ENCODE measurements around the gene WASL.
A peak's percentile ranks its signal among the peaks of the same experiment; 100 is the strongest.

Gene WASL

GRCh38 chr7:123695944-123696677 is 52.7 kb downstream of the WASL start:
- no peak for DNase-seq (ENCODE audit: low read depth, low spot score)

DNA sequence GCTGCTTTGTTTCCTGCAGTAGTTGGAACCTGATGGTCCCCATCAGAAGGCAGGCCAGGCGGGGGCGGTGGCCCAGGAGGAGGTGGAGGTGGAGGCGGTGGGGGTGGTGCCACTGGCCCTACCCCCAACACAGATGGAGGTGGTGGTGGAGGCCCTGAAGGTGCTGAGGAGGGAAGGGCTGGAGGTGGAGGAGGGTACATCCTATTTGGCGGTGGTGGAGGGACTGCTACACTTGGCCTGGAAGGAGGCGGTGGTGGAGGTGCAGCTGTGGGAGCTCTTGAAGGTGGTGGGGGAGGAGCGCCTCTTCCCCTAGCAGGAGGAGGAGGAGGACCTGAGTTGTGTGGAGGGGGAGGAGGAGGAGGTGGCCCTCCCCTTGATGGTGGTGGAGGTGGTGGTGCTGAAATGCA is 56.3 kb downstream of the WASL start:
- peak; percentile 59 for DNase-seq (ENCODE audit: low read depth, low spot score)

- no peak for DNase-seq (ENCODE audit: low read depth, low spot score)
Observed at GRCh38 chr7:123690550-123690949, 58.3 kb downstream of the WASL start.

GRCh38 chr7:123689250-123689649 is 59.6 kb downstream of the WASL start:
- no peak for DNase-seq (ENCODE audit: low read depth, low spot score)

- DNase-seq (ENCODE audit: low read depth, low spot score) = no peak
Observed at GRCh38 chr7:123687727-123688126, 61.1 kb downstream of the WASL start.

DNA sequence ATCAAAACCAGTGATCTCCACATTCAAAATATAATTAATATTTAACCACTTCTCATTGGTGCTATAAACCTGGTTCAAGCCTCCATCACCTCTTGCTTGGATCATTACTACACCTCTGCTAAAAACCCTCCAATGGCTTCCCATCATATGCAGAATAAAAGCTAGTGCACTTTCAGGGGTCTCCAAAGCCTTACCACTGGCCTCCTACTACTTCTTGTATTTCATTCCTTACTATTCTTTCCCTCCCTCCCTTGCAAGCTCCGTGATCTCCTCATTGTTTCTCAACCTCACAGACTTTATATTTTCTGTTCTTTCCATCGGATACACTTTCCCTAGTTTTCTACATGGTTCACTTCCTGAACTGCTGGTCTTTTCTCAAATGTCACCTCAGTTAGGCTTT is 61.6 kb downstream of the WASL start:
- DNase-seq (ENCODE audit: low read depth, low spot score) = no peak

DNA sequence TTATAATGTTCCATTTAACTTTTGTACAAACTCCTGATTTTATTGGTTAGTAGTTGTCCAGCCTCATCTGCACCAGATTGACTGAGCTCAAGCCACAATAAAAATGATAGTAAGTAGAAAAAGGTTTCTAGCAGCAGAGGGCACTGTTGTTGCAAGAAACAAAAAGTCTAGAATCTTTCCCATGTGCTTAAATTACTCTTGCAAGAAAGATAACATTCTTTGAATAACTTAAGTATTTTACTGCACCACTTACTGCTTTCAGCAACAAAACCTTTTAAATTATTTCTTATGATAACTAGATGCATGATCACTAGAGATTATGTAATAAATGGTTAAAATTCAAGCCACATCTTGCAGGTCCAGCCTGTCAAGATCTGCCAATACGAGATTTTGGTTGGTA is 66.1 kb downstream of the WASL start:
- no peak for DNase-seq (ENCODE audit: low read depth, low spot score)

- DNase-seq (ENCODE audit: low read depth, low spot score) = no peak
Observed at GRCh38 chr7:123681561-123681960, 67.2 kb downstream of the WASL start.

DNA sequence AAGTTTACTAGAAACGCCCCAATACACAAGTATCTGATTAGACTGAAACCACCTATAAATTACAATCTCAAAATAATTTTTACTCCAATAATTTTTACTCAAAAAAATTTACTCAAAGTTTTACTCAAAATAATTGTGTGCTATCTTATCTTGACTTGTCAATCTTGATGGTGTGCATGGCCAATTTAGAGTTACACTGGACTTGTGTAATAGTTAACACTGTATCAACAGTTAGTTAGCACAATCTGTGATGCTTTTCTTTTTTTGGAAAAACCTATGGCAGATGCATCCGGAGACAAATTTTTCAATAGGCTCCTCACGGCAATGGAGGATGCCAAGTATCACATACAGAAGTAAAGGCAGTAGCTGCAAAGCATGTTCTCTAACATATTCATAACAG is 68.2 kb downstream of the WASL start:
- DNase-seq (ENCODE audit: low read depth, low spot score) = no peak

GRCh38 chr7:123679614-123680013 is 69.2 kb downstream of the WASL start:
- no peak for DNase-seq (ENCODE audit: low read depth, low spot score)

- no peak for DNase-seq (ENCODE audit: low read depth, low spot score)
Observed at GRCh38 chr7:123677061-123677715, 71.6 kb downstream of the WASL start.

GRCh38 chr7:123675181-123675473 is 73.7 kb downstream of the WASL start:
- no peak for DNase-seq (ENCODE audit: low read depth, low spot score)

DNA sequence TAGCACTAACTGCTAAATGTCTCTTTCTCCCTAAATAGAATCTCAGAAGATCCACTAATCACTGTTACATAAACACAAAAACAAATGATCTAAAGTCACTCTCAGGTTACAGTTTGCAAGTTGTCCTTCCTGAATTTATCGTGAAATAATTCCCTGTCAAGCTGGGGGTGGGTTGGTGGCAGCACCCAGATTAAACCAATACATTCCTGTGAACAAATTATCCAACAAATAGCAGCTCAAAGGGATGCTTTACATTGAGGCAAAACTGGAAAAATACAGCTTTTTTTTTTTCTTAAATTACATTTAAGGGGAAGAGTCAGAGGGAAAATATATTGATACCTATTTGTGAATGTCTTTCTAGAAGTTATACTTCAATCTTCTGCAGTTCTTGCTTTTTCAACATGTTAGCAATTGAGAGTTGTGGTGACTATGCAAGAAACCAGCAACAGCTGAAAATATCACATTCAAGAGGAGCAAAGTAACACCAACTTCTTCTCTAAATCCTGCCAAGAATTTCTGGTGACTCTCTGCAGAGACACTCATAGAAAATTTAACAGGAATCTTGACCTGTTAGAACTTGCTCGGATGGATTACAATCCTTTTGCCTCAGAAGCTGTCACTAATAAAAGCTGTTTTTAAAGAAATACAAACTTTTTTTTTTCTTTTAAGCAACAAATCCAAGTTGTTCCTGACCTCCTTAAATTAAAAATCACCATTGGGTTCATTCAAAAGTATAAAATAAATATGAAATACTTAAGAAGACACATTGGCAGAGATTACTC is 74.2 kb downstream of the WASL start:
- no peak for DNase-seq (ENCODE audit: low read depth, low spot score)

GRCh38 chr7:123673752-123674398 is 74.9 kb downstream of the WASL start:
- DNase-seq (ENCODE audit: low read depth, low spot score) = no peak

- DNase-seq (ENCODE audit: low read depth, low spot score) = no peak
Observed at GRCh38 chr7:123673137-123673732, 75.6 kb downstream of the WASL start.

GRCh38 chr7:123669485-123669884 is 79.3 kb downstream of the WASL start:
- DNase-seq (ENCODE audit: low read depth, low spot score) = no peak

DNA sequence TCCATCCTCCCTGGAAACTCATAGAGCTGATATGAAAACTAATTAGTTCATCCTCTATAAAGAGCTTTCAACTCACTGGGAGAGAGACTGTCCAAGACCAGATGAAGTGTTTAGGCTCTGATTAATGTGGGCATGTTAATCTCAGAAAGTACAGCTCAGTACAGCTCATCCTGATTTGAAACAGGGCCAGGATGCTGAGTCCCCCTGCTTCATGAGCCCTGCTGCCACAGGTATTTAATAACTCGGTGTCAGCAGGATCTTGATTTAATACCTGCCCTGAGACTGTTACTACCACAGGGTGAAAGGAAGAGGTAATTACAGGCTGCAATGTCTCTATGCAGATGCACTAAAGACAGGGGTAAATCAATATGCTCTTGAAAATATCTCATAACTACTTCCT is 82.3 kb downstream of the WASL start:
- DNase-seq (ENCODE audit: low read depth, low spot score) = no peak

DNA sequence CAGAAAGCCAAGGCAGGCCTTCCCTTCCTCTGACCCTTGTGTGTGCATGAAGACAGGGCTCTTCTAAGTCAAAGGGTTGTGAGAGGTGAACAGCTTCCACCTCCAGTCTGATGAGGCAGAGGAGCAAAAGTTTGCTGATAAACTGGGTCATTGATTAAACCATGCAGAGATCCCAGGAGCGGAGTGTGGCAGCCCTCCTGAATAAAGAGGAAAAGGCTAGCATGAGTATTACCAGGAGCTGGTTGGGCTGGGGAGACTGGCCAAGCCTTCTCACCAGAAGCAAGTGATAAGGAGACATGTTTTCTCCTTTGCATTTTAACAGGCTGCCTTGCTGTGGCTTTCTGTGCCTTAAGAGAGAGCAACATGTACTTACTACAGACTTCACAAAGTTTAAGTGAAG is 82.9 kb downstream of the WASL start:
- no peak for DNase-seq (ENCODE audit: low read depth, low spot score)

DNA sequence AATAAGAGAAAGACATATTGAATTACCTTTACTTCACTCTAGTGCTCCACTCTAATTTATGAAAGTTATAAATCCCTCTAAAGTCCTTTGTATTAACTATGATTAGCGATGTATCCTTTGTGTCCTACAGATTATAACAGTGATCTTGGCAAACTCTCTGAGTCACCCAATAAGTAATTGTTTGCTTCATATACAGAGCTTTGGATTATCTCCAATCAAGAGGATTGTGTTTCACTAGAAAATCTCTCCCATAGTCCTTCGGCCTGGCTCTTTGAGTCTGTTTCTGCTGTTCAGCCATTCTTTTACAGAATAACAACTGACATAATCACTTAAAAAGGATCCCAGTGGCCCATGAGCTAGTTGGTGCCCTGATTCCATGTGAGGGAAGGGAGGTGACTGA is 83.6 kb downstream of the WASL start:
- DNase-seq (ENCODE audit: low read depth, low spot score) = no peak

DNA sequence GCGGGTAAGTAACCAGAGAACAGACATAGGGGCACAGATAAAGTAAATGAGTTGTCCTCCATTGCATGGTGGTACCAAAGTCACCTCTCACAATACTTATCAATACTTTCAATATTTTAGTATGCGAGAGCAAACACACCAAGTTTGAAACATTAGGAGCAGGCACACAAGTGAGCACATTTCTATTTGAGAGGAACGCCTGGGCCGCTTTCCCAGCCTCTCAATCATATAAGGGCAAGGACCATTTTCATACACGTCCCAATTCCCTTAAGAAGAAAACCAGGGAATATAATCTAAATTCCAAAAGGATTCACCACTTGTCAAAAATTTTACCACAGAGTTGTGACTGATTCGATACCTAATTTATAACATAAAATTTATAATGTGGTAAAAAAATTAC is 85.6 kb downstream of the WASL start:
- no peak for DNase-seq (ENCODE audit: low read depth, low spot score)

DNA sequence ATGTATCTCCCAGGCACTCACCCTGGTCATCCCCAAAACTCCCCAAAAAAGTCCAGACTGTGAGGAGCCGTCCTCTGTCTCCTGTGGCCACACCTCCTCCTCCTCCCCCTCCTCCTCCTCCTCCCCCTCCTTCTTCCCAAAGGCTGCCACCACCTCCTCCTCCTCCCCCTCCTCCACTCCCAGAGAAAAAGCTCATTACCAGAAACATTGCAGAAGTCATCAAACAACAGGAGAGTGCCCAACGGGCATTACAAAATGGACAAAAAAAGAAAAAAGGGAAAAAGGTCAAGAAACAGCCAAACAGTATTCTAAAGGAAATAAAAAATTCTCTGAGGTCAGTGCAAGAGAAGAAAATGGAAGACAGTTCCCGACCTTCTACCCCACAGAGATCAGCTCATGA is 86.0 kb downstream of the WASL start:
- DNase-seq (ENCODE audit: low read depth, low spot score) = no peak

DNA sequence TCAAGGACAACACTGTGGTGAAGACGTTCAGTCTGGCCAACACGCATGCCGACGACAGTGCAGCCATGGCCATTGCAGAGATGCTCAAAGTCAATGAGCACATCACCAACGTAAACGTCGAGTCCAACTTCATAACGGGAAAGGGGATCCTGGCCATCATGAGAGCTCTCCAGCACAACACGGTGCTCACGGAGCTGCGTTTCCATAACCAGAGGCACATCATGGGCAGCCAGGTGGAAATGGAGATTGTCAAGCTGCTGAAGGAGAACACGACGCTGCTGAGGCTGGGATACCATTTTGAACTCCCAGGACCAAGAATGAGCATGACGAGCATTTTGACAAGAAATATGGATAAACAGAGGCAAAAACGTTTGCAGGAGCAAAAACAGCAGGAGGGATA is 86.5 kb downstream of the WASL start:
- DNase-seq (ENCODE audit: low read depth, low spot score) = no peak
